SK-N-SH (cell line): Measurements from ENCODE around the gene SPDEF. TPM values are rescaled to one million over a fixed set of nuclear protein-coding genes. Genes with fewer than 3 reads are reported as not detected.

ENCODE experiments used
- CTCF ChIA-PET: fragments of 300-600, 350-600 bp; formaldehyde crosslinking; extraction: SDS; loops from one replicate; lab custom pipeline; 2021; lab: Yijun Ruan, JAX
- POLR2A ChIA-PET: fragments of 350-600 bp; sonication (Branson Sonifier 250); formaldehyde crosslinking; extraction: SDS; loops from one replicate; lab custom pipeline; 2020; ENCODE audit warnings: antibody characterized with exemption, inconsistent platforms; lab: Yijun Ruan, JAX
- DNase-seq: peaks from one replicate; pipeline ENCODE4 v3.0.0; 2012
- H2AFZ ChIP-seq: fragments of 200-600 bp; sonication (generic); 2 replicates; pipeline ENCODE4 v1.8.1; 2016; ENCODE audit warnings: antibody characterized with exemption, mild to moderate bottlenecking, low read depth
- H3F3A ChIP-seq: fragments of 200-600 bp; sonication (generic); replicated peaks from 2 replicates; pipeline ENCODE3; 2016; ENCODE audit warnings: antibody characterized with exemption, mild to moderate bottlenecking; ENCODE audit not compliant: insufficient read depth
- H3K27ac ChIP-seq, 2 experiments: fragments of 200-500 bp in 1 of 2; fragments of 200-600 bp in 1 of 2; sonication (Bioruptor generic) in 1 of 2; sonication (generic), shearing (Covaris generic) in 1 of 2; 2 replicates each; pipeline versions ENCODE4 v1.5.1 to v1.6.1; 2014 to 2016; ENCODE audit warnings: low read depth in 2 of 2, inconsistent platforms in 1 of 2, low read length in 1 of 2, mild to moderate bottlenecking in 1 of 2, mixed read lengths in 1 of 2
- H3K27me3 ChIP-seq: fragments of 200-600 bp; sonication (generic), shearing (Covaris generic); 2 replicates; pipeline ENCODE4 v1.6.1; 2016; ENCODE audit warnings: mixed run types; ENCODE audit not compliant: insufficient read depth
- H3K36me3 ChIP-seq, 2 experiments: fragments of 200-500 bp in 1 of 2; fragments of 200-600 bp in 1 of 2; sonication (Bioruptor generic) in 1 of 2; sonication (generic) in 1 of 2; replicated peaks in 1 of 2; 2 replicates each; pipeline versions ENCODE3 to v1.5.1; 2014 to 2016; ENCODE audit warnings: low read length in 1 of 2, mild to moderate bottlenecking in 1 of 2; ENCODE audit not compliant: insufficient read depth in 2 of 2, control insufficient read depth in 1 of 2
- H3K4me1 ChIP-seq, 2 experiments: fragments of 200-500 bp in 1 of 2; fragments of 200-600 bp in 1 of 2; sonication (Bioruptor generic) in 1 of 2; sonication (generic), shearing (Covaris generic) in 1 of 2; 2 replicates each; pipeline versions ENCODE4 v1.5.1 to v1.6.1; 2014 to 2016; ENCODE audit warnings: low read depth in 1 of 2, low read length in 1 of 2, mixed run types in 1 of 2; ENCODE audit not compliant: insufficient read depth in 2 of 2, control insufficient read depth in 1 of 2
- H3K4me2 ChIP-seq: fragments of 200-600 bp; sonication (generic), shearing (Covaris generic); 2 replicates; pipeline ENCODE4 v1.6.1; 2017; ENCODE audit warnings: mixed run types
- H3K4me3 ChIP-seq, 2 experiments: fragments of 200-500 bp in 1 of 2; fragments of 200-600 bp in 1 of 2; sonication (Bioruptor generic) in 1 of 2; sonication (generic), shearing (Covaris generic) in 1 of 2; 2 replicates each; pipeline versions ENCODE4 v1.5.1 to v1.8.1; 2014 to 2016; ENCODE audit warnings: low read depth in 2 of 2, inconsistent platforms in 1 of 2, low read length in 1 of 2, mild to moderate bottlenecking in 1 of 2, mixed read lengths in 1 of 2, moderate library complexity in 1 of 2
- H3K79me2 ChIP-seq: fragments of 200-600 bp; sonication (generic); 2 replicates; pipeline ENCODE4 v1.8.1; 2017; ENCODE audit warnings: mild to moderate bottlenecking; ENCODE audit not compliant: insufficient read depth
- H3K9ac ChIP-seq: fragments of 200-600 bp; sonication (generic); 2 replicates; pipeline ENCODE4 v1.6.1; 2017; ENCODE audit warnings: mixed run types
- H3K9me2 ChIP-seq: fragments of 200-600 bp; sonication (generic); 2 replicates; pipeline ENCODE4 v1.6.1; 2017; ENCODE audit warnings: mixed run types
- H3K9me3 ChIP-seq: fragments of 200-600 bp; sonication (generic); 2 replicates; pipeline ENCODE4 v1.6.1; 2017; ENCODE audit warnings: mixed run types, mild to moderate bottlenecking, moderate library complexity
- H4K20me1 ChIP-seq: fragments of 200-600 bp; sonication (generic); 2 replicates; pipeline ENCODE4 v1.6.1; 2017; ENCODE audit warnings: mild to moderate bottlenecking, mixed run types; ENCODE audit not compliant: insufficient read depth
- CHD2 ChIP-seq: fragments of 150-350 bp; IDR thresholded peaks from 2 replicates; pipeline ENCODE4 v1.6.1; 2018; ENCODE audit warnings: low read length; ENCODE audit not compliant: partially characterized antibody
- FOXM1 ChIP-seq: IDR thresholded peaks from 2 replicates; pipeline ENCODE4 v1.4.0; 2012; ENCODE audit warnings: low read depth, mild to moderate bottlenecking
- JUND ChIP-seq: IDR thresholded peaks from 2 replicates; pipeline ENCODE4 v1.4.0; 2012
- MEF2A ChIP-seq: IDR thresholded peaks from 2 replicates; pipeline ENCODE4 v1.4.0; 2012; ENCODE audit warnings: low read depth, borderline replicate concordance
- NRF1 ChIP-seq: IDR thresholded peaks from 2 replicates; pipeline ENCODE4 v1.6.1; 2012; ENCODE audit warnings: low read depth, mild to moderate bottlenecking, low read length
- SIN3A ChIP-seq: IDR thresholded peaks from 2 replicates; pipeline ENCODE4 v1.6.1; 2012; ENCODE audit warnings: low read depth, mild to moderate bottlenecking, low read length, moderate library complexity, borderline replicate concordance
- SMC3 ChIP-seq: IDR thresholded peaks from 2 replicates; pipeline ENCODE4 v1.6.1; 2012; ENCODE audit warnings: low read depth, low read length, improper control_type of control experiment
- TAF1 ChIP-seq: IDR thresholded peaks from 2 replicates; pipeline ENCODE4 v1.6.1; 2012; ENCODE audit warnings: low read depth, mild to moderate bottlenecking, low read length, moderate library complexity, borderline replicate concordance
- YY1 ChIP-seq: IDR thresholded peaks from 2 replicates; pipeline ENCODE4 v1.4.0; 2012; ENCODE audit warnings: low read depth, mild to moderate bottlenecking
- WGBS: methylation state at CpG from one replicate; pipeline ENCODE4 v1.1.6; 2017; ENCODE audit warnings: low lambda C conversion rate; 5-methylcytosine and 5-hydroxymethylcytosine counted together
- polyA plus RNA-seq, 3 experiments: library from polyadenylated mRNA; depleted of rRNA; stranded (reverse); fragments of >200 nt; gene quantifications; 2 replicates each; pipeline ENCODE4 v1.2.3, GENCODE V29; 2012
- TF ChIP-seq, protein P1 (sequence below): fragments of 200-600 bp; sonication (generic); IDR thresholded peaks from 2 replicates; pipeline ENCODE4 v1.6.1; 2017; ENCODE audit warnings: antibody characterized with exemption, mild to moderate bottlenecking, moderate library complexity
- TF ChIP-seq, protein P2 (sequence below): IDR thresholded peaks from 2 replicates; pipeline ENCODE4; 2012
- TF ChIP-seq, protein P3 (sequence below): IDR thresholded peaks from 2 replicates; pipeline ENCODE4 v1.4.0; 2012; ENCODE audit warnings: low read depth, borderline replicate concordance

The SPDEF gene
- polyA plus RNA-seq, 1 of the 3 experiments (the other 2 are of a cell fraction) = 0.10 TPM

DNA sequence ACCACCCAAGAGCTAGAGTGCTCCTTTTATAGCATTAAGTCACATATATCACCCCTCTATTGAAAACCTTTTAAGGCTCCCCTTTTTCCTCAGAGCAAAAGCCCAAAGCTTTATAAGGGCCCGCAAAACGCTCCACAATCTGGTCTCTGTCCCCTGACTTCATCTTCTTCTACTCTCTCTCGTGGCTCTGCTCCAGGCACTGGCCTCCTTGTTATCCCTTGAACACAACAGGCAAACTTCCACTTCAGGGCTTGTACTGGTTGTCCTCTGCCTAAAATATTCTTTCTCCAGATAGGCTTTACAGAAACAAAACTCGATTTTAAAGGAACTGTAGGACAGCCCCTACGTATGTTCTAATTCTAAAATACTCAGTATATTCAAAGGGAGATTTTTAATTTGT lies 44.0 kb upstream of the SPDEF start (continued):
- TF ChIP-seq, protein P1, sequence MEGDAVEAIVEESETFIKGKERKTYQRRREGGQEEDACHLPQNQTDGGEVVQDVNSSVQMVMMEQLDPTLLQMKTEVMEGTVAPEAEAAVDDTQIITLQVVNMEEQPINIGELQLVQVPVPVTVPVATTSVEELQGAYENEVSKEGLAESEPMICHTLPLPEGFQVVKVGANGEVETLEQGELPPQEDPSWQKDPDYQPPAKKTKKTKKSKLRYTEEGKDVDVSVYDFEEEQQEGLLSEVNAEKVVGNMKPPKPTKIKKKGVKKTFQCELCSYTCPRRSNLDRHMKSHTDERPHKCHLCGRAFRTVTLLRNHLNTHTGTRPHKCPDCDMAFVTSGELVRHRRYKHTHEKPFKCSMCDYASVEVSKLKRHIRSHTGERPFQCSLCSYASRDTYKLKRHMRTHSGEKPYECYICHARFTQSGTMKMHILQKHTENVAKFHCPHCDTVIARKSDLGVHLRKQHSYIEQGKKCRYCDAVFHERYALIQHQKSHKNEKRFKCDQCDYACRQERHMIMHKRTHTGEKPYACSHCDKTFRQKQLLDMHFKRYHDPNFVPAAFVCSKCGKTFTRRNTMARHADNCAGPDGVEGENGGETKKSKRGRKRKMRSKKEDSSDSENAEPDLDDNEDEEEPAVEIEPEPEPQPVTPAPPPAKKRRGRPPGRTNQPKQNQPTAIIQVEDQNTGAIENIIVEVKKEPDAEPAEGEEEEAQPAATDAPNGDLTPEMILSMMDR = no peak
- no peak for TF ChIP-seq SMC3

DNA sequence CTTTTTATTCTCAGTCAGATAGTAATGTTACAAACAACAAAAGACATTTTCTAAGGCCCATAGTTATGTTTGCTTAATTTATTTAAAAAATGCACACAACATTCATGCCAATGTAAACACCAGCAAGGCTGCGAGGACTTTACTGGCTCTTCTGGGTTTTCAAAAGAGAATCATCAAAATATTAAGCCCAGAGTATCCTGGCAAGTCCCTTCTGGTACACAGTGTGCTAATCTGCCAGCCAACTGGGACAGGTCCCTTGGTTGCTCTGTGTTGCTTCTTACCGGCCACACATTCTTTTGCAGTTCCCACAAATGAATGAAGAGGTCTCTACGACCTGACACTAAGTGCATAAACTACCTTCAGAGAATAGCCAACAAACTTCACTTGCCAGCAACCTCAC lies 42.6 kb upstream of the SPDEF start:
- H3K9ac ChIP-seq = no peak overlapping the region
- no peak for TF ChIP-seq NRF1
- TF ChIP-seq TAF1 = no peak
- TF ChIP-seq FOXM1 = no peak
- no peak for TF ChIP-seq JUND
- TF ChIP-seq CHD2 = no peak
- no peak overlapping the region for H2AFZ ChIP-seq
- POLR2A ChIA-PET = no interaction called here
- CTCF ChIA-PET = interaction anchor here (1.8 to 4.8 kb wide), 2 partner anchors 11 to 69 kb away, joined by 6 to 37 read pairs; no protein-coding TSS in a partner anchor
- no peak overlapping the region for H3K4me3 ChIP-seq
- 89% methylated on average over 3 of the region's 3 CpGs for WGBS
- H3K27me3 ChIP-seq = no peaks in the 10 kb centered on the region
- H3K9me3 ChIP-seq = no peaks in the 10 kb centered on the region
- H3K36me3 ChIP-seq = peaks cover 0 to 7% of the 10 kb centered on the region in 2 experiments
- H3K4me2 ChIP-seq = no peak overlapping the region
- H3K79me2 ChIP-seq = peaks cover 65% of the 10 kb centered on the region
- peaks cover 79% of the 10 kb centered on the region for H4K20me1 ChIP-seq
- H3K4me1 ChIP-seq = peaks cover 9 to 17% of the 10 kb centered on the region in 2 experiments; a peak in 3 of 4 replicates
- H3K27ac ChIP-seq = no peak overlapping the region
- DNase-seq = no peak
- H3K9me2 ChIP-seq = no peaks in the 10 kb centered on the region
- peaks cover 8% of the 10 kb centered on the region for H3F3A ChIP-seq

DNA sequence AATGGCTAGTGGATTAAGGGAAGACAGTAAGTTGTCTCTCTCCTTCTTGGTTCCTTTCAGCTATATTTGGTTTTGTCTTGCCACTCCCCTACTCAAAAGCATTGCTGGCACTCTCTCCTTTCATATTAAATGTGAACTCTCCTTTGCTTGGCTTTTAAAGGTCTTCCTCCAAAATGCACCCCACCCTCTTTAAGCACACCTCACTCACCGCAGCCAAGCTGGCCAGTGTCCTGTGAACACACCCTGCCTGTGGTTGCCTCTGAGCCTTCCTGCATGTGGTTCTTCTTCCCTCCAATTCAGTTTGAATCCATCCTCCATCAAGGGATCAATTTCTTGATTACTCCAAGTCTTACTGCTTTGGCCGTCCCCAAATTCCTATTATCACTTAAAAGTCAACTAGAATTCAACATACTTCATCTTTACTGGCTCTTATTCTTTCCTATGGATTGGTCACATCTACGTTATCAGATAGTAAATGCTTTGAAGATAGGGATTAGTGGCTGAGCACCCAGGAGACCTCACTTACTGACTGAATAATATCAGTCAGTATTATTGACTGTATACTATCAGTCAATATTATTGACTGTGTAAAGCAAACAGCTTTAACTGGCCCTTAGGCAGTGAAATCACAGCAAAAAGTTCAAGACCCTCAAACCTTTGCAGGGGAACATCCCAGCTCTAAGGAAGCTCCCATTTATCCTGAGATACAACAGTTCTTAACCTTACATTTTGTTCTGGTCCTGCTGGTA lies 41.6 kb upstream of the SPDEF start:
- CTCF ChIA-PET = interaction anchor here (0.6 to 4.8 kb wide), 4 partner anchors 12 to 68 kb away, joined by 3 to 37 read pairs (median 4); no protein-coding TSS in a partner anchor
- H3K36me3 ChIP-seq = peaks cover 0 to 5% of the 10 kb centered on the region in 2 experiments
- H3K4me1 ChIP-seq = peaks cover 9 to 14% of the 10 kb centered on the region in 2 experiments; a peak in 3 of 4 replicates
- H3K27ac ChIP-seq = no peak overlapping the region
- TF ChIP-seq SIN3A = no peak
- no peak for TF ChIP-seq MEF2A
- TF ChIP-seq YY1 = no peak
- TF ChIP-seq, protein P2, sequence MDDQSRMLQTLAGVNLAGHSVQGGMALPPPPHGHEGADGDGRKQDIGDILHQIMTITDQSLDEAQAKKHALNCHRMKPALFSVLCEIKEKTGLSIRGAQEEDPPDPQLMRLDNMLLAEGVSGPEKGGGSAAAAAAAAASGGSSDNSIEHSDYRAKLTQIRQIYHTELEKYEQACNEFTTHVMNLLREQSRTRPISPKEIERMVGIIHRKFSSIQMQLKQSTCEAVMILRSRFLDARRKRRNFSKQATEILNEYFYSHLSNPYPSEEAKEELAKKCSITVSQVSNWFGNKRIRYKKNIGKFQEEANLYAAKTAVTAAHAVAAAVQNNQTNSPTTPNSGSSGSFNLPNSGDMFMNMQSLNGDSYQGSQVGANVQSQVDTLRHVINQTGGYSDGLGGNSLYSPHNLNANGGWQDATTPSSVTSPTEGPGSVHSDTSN = no peak
- TF ChIP-seq, protein P3, sequence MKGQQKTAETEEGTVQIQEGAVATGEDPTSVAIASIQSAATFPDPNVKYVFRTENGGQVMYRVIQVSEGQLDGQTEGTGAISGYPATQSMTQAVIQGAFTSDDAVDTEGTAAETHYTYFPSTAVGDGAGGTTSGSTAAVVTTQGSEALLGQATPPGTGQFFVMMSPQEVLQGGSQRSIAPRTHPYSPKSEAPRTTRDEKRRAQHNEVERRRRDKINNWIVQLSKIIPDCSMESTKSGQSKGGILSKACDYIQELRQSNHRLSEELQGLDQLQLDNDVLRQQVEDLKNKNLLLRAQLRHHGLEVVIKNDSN = no peak
- TF ChIP-seq CHD2 = no peak
- TF ChIP-seq, all 33 proteins: peak for 0
- no peak for DNase-seq
- H4K20me1 ChIP-seq = peaks cover 77% of the 10 kb centered on the region
- peaks cover 8% of the 10 kb centered on the region for H3F3A ChIP-seq
- POLR2A ChIA-PET = no interaction called here
- WGBS = 95% methylated on average over 3 of the region's 3 CpGs
- no peak overlapping the region for H2AFZ ChIP-seq
- no peaks in the 10 kb centered on the region for H3K9me3 ChIP-seq
- no peaks in the 10 kb centered on the region for H3K9me2 ChIP-seq
- no peaks in the 10 kb centered on the region for H3K27me3 ChIP-seq
- H3K4me3 ChIP-seq = no peak overlapping the region
- H3K9ac ChIP-seq = no peak overlapping the region
- H3K4me2 ChIP-seq = no peak overlapping the region
- peaks cover 69% of the 10 kb centered on the region for H3K79me2 ChIP-seq
